HG02943 (cell line): ENCODE results near the gene ABCA4.

ENCODE experiments used
- ATAC-seq: cut with Tn5 transposase; IDR thresholded peaks from one replicate; pipeline ENCODE4 v1.9.1; 2021; ENCODE audit warnings: mild to moderate bottlenecking, low read depth, moderate library complexity; ENCODE audit not compliant: unreplicated experiment

Gene ABCA4

DNA sequence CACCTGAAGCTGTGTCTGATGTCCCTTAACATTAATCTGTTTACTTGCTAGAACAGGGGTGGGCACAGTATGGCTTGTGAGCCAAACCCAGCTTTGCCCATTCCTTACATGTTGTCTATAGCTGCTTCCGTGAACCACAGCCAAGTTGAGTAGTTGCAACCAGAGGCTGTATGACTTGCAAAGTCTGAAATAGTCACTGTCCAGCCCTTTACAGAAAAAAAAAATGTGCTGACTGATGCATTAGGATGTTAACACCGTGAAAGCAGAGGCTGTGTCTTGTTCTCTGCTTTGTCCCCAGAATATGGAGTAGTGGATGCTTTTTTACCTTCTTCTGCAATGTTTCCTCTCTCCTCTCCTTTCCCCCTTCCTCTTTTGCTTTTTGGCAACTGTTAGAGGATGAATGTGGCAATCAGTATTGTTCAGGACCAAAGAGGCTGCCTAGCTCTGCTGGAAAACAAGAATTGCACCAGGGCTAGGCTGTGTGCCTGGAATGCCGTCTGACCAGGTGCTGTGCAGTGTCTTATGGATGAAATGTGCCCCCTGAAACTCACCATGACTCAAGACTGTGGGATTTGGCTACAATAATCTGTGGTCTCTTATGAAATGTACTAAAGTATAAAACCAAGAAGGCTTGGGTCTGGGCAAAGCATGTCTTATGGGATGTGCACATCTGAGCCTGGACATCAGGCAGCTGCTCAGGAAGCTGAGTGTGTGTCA lies 132.2 kb downstream of the ABCA4 start:
- no peak for ATAC-seq

DNA sequence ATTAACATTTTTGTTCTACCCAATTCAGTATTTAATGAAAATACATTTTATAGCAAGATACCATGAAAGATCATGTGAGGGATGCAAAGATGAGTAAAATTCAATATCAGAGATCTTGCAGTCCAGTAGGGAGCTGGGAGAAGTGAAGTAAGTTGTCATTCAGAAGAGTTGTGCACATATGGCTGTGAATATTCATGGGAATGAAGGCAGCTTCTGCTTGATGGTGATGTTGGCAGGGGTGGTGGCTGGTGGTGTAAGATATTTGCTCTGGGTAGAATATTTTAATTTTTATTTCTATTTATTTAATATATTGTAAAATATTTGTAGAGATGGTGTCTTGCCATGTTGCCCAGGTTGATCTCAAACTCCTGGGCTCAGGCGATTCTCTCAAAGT lies 139.7 kb downstream of the ABCA4 start:
- no peak for ATAC-seq

DNA sequence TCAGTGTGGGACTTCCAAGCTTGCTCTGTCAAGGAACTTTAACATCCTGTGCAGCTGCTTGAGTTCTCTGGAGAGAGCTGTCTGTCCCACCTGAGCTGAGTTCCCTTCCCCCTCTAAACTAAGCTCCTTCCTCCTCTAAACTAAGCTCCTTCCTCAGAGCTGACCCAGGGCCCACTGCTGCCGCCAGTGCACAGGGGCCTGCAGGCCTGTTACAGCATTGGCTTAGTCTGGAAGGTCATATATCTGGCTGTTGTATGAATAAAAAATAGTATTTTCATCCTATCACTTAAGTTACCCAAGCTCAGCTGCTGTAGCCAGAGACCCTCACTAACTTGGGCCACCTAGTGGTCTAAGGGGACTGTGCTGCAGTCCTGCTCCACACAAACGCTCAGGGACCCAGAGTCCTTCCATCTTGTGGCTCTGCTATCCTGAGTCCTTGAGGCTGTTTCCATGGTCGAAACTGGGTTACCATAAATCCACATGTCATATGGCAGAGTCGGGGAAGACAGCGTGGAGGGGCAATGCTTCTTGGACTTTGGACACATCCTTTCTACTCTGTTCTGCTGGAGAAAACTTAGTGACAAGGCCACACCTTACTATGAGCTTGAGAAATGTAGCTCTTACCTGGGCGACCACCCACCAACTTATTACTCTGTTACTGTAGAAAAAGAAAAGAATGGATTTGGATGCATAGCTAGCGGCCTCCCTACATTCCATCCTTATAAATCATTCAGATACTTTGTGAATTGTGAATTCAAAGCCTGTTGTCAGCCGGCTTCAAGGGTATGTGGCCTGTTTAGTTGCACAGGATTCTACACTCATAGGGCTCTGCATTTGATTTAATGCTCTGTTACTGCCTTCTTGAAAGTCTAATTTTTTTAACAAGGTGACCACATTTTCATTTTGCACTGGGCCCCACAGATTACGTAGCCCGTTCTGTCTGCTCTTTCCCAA lies 140.4 kb downstream of the ABCA4 start:
- ATAC-seq = no peak

DNA sequence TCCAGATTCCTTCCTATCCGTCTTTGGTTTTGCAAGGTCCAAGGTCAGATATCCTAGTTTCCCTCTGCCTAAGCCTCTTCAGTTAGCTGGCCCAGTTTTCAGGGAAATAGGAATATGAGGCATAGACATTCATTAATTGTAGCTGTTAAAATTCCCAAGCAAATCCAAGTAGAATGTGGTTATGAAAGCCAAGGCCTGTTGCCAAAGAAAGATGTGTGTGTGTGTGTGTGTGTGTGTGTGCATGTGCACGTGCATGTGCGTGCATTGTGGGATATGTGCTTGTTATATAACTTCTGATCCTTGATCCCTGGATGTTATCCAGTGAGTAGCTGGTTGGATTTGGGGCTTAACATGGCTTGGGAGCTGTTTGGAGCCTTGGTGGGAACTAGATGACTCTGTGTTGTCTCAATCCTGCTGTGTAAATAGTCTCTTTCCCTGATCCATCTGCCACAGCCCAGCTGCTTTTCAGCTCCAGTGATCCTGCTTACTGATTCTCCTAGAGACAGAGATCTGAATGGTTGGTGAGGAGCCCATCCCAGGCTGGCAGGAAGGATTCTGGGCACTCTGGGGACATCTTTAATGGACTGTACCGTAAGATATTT lies 141.1 kb downstream of the ABCA4 start:
- no peak for ATAC-seq

DNA sequence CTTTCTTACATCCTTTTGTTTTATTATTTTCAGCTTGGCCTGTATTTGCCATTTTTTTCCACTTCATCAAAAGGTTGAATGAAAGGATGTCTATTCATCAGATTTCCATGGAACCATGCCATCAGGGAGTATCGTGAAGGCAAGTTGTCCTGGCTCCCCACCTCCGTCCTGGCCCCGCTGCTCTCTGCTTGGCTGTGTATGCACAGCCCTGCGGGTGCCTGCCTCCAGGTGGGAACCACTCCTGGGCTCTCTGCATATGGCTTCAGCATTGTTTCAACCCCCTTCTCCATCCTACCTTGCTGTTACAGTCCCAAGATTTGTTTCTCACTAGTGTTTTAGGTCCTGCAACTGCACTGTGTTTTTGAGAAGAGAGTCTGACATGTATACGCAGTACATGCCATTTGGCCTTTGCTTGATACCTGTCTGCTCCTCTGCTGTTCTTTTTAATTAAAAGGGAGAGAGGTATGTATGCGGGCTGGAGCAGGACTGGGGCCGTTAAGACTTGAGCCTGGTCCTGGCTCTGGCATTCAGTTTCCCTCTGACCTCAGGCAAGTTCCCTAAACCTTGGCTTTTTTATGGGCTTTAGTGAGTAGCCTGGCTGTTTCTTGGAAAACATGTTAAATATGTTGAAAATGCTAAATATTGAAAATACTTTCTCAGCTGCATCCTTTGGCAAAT lies 141.8 kb downstream of the ABCA4 start:
- ATAC-seq = no peak

DNA sequence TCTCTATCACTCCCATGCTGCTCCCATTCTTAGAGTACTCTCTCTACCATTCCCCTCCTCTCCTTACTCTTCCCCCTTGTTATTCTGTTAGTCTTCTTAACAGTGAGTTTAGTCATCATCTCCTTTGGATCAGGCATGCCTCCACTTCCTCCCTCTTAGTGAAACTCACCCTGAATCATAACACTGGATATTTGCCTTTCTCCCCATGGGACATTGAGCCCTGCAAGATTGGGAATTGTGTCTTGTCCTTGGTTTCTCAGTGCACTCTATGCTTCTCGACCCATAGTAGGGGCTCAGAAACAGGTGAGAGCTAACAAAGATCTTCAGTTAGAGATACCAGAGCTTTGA lies 143.4 kb downstream of the ABCA4 start:
- ATAC-seq = no peak

DNA sequence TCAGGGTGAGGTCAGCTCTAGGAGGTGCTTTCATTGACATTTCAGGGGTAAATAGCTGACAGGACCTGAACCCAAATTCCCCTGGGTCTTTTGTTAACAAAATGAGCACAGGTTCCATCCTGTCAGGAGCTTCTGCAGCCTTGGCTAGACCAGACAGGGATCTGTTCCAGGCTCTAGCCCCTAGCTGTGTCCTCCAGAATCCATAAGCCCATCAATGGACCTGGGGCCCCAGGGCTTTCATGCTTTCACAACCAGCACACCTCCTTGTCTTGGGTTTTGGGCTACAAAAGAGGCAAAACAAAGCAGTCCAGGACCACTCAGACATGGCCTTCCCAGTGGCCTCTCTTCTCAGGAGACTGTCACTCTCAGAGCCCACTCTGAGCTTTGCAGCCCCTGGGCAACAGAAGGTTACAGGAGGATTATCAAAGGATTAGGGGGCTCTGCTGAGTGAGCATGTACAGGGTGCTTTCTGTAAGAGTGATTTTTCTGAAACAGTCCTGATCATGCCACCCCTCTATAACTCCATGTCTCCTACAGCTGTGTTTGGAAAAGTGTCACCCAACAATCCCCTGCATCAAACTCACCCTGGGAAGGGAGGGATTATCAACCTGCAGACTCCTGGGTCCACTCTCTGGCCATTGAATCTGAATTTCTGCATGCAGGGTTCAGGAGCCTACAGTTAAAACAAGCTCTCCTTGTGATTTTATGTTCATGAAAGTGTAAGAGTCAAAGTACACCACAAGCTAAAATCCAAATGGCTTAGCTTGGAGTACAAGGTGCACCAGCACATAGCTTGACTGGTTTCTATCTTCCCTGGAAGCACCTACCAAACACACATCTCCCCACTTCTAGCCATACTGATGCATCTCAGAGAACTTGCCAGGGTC lies 144.0 kb downstream of the ABCA4 start:
- ATAC-seq = no peak

DNA sequence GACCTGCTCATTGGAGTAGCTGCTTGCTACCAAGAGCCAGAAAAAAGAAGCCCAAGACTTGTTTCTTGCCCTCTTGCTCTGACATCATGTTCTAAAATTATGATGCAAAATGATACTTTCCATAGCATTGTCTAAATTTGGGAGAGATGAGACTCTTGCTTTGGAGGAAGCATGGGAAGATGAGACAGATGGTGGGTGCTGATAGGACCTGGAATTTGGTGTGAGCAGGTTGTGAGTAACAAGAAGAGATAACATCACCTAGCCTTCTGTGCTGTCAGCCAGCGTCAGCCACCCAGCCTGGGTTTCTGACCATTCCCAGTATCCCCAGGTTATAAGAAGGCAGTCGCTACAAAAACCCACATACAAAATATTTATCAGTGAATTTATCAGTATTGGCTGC lies 144.7 kb downstream of the ABCA4 start:
- no peak for ATAC-seq

DNA sequence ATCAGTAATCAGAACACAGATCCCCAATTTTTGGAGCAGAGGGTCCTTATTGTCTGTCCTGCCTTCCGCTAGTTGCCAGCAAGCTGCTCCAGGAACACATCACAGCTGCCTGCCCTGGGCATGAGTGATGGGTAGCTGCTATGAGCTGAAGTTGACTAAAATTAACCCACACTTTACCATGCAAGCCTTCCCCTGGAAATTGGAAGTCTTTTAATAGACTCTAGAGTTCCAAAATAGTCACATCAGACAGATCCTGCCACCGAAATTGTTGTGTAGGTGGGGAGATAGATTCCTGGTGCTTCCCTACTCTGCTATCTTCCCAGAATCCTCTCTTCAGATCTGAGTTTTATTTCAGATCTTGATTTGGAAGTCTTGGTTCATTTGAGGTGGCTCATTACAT lies 148.6 kb downstream of the ABCA4 start:
- ATAC-seq = no peak

DNA sequence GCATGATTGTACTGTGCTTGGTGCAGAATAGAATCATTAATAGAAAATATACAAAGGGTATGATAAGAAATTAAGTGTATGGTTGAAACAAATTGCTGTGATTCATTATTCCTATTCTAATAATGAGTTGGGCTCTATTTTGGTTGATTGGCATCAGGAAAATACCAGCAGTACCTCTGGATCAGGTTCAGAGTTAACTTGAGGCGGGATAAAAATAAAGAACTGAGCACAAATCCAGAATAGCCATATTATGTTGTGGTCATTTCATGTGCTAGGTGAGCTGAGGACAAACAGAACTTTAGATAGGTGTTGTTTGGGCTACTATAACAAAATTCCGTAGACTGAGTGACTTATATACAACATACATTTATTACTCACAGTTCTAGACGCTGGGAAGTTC lies 151.1 kb downstream of the ABCA4 start:
- ATAC-seq = no peak

DNA sequence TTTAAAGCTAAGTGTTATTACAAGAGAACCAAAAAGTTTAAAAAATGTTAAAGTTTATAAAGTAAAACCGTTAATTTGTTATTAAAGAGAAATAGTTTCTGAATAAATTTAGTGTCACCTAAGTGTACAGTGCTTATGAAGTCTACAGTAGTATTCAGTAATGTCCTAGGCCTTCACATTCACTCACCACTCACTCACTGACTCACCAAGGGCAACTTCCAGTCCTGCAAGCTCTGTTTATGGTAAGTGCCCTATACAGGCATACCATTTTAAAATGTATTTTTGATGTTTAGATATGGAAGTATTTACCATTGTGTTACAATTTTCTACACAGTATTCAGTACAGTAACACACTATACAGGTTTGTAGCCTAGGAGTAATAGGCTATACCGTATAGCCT lies 151.6 kb downstream of the ABCA4 start:
- no peak for ATAC-seq

DNA sequence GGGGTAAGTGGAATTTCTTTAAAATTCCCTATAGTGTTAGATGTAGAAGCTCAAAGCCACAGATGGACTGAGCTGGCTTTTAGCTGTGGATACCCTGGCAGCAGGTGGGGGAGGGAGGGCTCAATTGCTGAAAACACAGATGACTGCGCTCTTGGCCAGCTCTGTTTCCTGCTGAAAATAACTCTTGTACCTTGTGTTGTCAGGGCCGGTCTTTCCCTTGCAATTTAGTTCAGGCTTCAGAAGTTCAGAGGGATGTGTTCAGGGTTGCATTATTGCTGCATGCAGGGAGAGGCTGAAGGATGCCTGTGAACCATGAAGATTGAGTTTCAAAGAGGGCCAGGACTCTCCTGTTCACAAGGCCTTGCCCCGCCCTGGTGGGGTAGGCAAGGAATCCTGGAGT lies 153.6 kb downstream of the ABCA4 start:
- ATAC-seq = no peak

DNA sequence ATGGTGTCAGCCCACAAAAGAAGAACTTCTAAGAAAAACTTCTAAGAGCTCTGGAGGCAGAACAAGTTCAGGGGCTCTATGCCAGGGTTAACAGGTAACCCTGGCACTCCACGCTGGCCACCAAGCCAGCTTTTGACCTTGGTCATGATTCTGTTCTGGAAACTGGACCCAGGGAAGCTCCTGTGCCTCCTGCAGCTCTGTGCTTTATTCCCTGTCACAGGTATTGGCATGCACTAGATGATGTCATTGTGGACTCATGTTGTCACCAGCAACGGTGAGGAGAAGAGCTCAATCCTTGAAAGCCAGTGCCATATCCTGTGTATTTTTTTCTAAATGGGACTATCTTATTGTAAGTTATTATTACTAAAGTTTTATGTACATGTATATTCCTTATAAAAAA lies 155.1 kb downstream of the ABCA4 start:
- no peak for ATAC-seq

DNA sequence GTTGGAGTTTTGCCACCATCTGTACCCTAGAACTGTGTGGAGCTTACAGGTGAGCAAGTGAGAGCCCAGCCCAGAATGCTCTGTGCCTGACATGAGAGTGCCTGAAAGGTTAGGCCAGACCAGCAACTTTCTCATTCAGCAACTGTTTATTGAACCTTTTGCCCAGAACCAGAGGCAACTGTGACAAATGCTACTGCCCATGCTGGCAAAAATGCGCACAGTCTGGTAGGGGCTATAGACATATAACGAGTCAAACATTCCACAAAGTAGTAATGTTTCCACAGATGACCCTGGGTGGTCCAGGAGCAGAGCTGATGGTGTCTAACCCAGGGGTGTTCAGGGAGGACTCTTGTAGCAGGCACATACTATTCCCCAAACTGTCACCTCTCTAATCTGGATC lies 155.7 kb downstream of the ABCA4 start:
- no peak for ATAC-seq

DNA sequence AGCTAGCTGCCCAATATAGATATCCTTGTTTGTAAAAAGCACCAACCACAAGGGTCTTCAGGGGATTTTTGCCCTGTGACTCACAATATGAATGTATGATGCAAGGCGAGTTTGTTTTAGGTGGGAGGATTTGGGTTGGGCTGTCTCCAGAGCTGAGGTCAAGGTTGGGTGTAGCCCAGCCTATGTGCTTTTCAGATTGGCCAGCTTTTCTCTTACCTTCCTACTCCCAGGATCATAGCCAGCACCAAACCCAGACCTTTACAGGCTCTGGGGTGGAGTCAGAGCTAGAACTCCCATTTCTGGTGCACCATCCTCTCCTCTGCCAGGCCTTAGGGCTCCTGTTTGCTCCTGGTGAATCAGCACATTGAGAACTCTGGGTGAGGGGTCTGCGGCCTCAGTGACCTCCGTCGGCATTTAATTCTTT lies 156.2 kb downstream of the ABCA4 start:
- no peak for ATAC-seq

DNA sequence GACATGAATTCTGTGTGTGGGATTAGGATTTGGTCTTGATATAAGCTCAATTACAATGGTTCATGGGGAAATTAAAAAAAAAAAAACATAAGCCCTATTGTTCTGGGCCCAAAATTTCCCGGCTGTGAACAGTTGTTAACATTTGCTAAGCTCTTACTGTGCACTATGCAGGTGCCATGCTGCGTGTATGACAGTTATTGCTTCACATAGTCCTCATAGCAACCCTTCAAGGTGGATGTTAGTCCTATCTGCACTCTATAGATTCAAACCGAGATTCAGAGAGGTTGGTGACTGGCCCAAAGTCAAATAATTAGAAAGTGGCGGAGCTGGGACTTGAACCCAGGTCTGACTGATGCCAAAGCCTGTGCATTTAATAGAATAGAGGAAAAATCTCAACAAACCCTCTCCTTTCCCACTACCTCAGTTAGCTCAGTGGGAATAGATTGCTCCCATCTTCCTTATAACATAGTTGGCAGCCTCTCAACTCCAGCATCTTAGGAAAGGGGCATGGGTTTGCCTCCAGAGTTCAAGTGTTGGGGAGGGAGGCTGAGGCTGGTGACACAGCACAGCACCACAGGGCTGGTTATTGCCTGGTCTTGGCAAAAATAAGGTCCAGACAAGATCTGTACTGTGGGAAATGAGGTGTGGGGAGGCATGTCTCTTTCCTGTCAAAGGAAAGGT lies 156.7 kb downstream of the ABCA4 start:
- ATAC-seq = no peak

DNA sequence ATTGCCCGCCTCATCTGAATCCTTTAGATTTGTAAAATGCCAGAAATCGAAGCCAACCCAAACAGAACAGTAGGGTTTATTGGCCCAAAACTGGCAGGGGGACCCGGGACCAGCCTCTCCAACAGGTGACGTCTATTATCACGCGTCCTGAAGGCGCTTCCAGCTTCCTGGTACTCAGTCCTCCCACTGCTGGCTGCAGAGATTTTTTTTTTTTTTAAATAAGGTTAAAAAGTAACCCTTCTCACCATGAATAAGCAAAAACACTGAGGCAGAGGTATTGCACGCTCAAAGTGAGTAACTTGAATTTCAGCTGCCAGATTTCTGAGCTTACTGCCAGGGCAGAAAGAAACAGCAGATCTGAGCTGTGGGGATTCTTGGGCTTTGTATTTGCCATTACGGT lies 157.4 kb downstream of the ABCA4 start:
- ATAC-seq = no peak

DNA sequence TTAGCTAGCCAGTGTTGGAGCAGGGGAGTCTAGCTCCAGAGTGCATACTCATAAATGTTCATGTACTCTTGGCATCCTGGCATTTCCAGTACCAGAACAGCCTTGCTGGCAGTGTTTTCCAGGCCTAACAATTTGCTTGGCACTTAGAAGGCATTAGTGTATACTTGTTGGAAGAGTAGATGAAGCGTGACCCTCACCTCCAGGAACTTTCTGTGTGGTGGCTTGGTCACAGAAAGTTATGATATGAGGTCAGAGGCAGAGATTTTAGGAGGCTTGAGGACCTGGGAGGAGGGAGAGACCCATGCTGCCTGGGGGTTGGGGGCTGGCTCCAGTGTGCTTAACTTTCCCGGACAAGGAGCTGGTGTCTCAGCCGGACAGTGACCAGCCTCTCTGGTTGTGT lies 159.0 kb downstream of the ABCA4 start:
- ATAC-seq = no peak

DNA sequence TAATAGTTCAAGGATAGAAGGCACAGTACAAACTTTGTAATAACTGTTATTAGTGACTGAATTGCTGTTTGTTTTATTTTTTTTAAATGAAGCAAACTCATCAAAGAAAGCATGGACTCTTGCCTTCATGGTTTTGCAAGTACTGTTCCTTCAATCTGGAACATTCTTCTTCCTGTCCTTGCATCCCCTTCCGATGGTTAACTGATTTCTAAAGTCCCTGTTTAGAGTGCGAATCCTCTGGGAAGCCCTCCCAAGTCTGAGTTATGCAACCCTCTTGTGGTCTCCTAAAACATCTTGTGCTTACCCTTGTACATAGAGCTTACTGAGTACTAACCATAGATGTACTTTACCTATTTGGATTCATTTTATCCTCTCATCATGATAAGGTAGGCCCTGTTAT lies 159.5 kb downstream of the ABCA4 start:
- no peak for ATAC-seq
